HEK293T (cell line): ENCODE measurements around the gene PLA2G6.

Source experiments
- SP1 ChIP-seq: fragments of 450-650 bp; IDR thresholded peaks from 2 replicates; pipeline ENCODE4 v1.6.1; 2017
- SUZ12 ChIP-seq: fragments of 450-650 bp; IDR thresholded peaks from 2 replicates; pipeline ENCODE4 v1.6.1; 2016; ENCODE audit warnings: mild to moderate bottlenecking
- TARDBP ChIP-seq: fragments of 450-650 bp; IDR thresholded peaks from 2 replicates; pipeline ENCODE4 v1.6.1; 2016
- ZNF384 ChIP-seq: fragments of 450-650 bp; IDR thresholded peaks from 2 replicates; pipeline ENCODE4 v1.6.1; 2016

DNA sequence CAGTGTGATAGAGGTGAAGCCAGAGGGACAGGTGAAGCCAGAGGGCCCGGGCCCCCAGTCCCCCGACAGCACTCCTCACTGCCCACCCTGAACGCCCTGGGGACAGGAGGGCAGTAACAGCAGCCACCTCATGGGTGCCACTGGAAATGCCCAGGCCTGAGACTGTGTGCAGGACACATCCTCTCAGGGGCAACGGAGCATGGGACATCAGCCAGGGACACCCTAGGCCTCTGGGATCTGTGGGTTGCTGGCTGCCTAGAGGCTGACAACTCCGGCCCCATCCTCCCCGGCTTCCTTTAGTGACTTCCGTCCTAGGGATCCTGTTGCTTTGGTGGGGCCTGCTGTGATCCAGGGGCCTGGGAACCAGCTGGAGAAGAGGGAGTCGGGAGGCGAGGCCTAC, 53.8 kb downstream of the PLA2G6 start:
- TF ChIP-seq SUZ12, result no peak
- no peak for TF ChIP-seq ZNF384
- no peak for TF ChIP-seq SP1
- no peak for TF ChIP-seq TARDBP
